GM18951 (cell line): ENCODE measurements around the gene RANBP3.
"Not testable (repeated sequence)": the region's sequence is repeated elsewhere in the genome, so short reads cannot be mapped to it uniquely, and the experiment has no call there.

Source experiments
- POLR2A ChIP-seq: IDR thresholded peaks from 4 replicates; pipeline ENCODE4 v1.6.1; 2011; ENCODE audit warnings: mild to moderate bottlenecking; ENCODE audit not compliant: insufficient read length, insufficient read depth; ENCODE audit errors: extremely low read depth
- in situ Hi-C: fragments of 300-500 bp; cut with MboI; formaldehyde crosslinking; loops from one replicate; pipeline ENCODE4 v1.12.0; 2022; ENCODE audit warnings: low sequenced_read_pairs, mixed read lengths, inconsistent platforms; ENCODE audit not compliant: unreplicated experiment

The RANBP3 gene

GRCh38 chr19:5977785-5978605, at the start of gene RANBP3:
Gene RANBP3 (minus strand): TSS chr19:5978140. CDS start chr19:5978082, 58 bp downstream.
- in situ Hi-C loops, result no loop called here
- TF ChIP-seq POLR2A, result peak; percentile 85

- in situ Hi-C loops, result no loop called here
Measured at GRCh38 chr19:6026390-6027227, 48.7 kb upstream of the RANBP3 start.

DNA sequence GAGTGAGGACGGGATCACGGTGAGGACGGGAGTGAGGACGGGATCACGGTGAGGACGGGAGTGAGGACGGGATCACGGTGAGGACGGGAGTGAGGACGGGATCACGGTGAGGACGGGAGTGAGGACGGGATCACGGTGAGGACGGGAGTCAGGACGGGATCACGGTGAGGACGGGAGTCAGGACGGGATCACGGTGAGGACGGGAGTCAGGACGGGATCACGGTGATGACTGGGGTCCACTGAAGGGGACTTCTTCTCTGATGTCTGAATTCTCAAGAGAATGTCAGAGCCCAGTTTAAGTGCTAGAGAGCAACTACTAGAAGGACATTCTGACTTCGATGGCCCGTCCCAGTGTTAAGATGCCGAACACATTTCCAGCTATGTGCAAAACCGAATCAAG, 46.8 kb upstream of the RANBP3 start:
- in situ Hi-C loops, result not testable (repeated sequence)

More at GRCh38 chr19:6026390-6027227, 48.7 kb upstream of the RANBP3 start:
- TF ChIP-seq POLR2A, result no peak

DNA sequence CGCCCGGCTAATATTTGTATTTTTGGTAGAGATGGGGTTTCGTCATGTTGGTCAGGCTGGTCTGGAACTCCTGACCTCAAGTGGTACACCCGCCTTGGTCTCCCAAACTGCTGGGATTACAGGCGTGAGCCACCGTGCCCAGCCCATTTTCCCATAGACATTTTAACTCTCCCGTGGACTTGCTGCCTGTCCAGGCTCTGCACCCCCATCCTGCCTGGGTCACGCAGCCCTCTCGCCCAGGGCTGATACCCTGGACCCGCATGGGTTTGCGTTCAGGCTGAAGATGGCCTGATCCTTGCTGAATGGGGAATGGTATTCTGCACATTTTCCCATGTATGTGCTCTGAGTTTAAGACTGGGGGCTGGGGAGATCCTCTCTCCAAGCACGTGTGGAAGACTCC, 46.0 kb upstream of the RANBP3 start:
- no peak for TF ChIP-seq POLR2A

DNA sequence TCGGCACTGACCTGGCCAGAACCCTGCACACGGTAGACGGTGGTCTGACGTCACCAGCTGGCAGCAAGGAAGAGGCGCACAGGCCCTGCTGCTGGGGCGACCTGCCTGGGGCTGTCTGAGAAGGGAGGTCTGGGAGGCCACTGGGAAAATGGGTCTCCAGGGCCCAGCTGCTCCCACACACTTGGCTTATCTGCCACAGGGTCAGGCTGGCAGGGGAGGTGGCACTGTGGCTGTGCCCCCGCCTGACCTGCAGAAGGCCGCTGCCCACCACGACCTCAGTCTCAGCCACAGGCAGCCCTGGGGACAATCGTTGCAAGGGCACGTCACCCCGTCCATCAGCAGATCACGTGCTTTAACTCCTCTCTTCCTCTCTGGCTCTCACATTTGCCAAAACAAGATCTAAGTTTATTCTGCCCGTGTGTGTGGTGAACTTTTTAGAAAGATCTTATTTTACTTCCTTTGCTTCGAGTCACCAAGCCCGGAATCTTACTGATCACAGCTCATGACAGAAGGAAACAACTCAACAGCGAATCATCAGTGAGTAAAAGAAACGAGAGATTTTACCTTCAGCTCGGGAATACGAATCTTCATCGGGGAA, 45.2 kb upstream of the RANBP3 start:
- no peak for TF ChIP-seq POLR2A
- in situ Hi-C loops, result no loop called here

More for the DNA sequence above, 46.0 kb upstream of the RANBP3 start:
- in situ Hi-C loops, result no loop called here

DNA sequence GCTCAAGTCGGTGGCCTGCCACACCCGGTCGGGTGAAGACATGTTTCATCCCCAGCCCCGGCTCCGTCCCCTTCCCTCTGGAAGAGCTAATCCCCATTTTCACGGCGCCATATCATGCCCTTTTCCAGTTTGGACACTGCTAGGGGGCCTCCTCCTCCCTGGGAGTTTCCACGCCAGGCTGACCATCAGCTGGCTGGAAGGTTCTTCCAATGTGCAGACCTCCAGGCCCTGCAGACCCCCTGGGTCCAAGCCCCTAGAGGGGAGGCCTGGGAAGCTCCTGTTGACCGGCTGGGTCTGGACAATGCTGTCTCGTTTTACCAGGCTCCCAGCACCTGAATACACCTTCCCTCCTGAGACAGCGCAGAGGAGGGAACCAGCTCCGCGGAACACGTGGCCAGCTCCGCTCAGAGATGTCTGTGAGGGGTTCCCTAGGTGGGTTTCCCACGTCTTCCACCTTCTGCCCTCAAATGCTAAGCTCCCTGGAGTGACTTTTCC, 44.7 kb upstream of the RANBP3 start:
- no peak for TF ChIP-seq POLR2A
- in situ Hi-C loops, result no loop called here

- in situ Hi-C loops, result no loop called here
- TF ChIP-seq POLR2A, result no peak
Measured at GRCh38 chr19:6021878-6022569, 44.1 kb upstream of the RANBP3 start.

DNA sequence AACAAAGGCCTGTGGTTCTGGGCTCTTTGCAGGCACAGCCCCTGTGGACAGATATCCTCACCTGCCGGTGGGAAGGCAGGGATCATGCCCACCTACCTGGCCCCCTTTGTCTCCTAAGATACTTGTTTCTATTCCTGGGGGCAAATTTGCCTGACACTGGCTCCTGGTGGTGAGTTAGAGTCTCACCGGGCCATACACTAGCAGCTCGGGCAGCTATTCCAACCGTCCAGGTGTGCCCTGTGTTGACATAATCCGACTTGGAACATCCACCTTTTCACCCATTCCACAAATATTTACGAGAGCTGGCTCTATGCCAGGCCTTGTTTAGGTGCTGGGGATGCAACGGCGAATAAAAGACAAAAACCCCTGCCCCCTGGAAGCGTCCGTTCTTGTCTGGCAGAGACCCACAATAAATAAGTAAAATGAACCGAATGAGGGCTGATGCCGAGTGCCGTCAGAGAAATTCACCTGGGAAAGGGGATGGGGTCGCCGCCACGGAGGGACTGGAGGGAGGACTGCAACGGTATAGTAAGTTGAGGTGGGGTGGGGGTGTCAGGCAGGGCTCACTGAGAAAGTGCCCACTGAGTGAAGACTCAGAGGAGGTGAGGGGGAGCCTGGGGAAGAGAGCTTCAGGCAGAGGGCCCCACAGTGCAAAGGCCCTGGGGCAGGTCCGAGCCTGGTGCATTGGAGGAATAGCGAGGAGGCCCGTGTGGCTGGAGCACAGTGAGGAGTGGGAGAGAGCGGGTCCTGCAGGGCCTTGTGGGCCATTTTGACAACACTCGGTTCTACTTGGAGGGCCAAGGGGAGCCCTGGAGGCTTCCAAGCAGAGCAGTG, 43.2 kb upstream of the RANBP3 start:
- in situ Hi-C loops, result no loop called here
- no peak for TF ChIP-seq POLR2A

GRCh38 chr19:6020166-6020882, 42.4 kb upstream of the RANBP3 start:
- no peak for TF ChIP-seq POLR2A
- in situ Hi-C loops, result no loop called here

GRCh38 chr19:6018786-6019185, 40.8 kb upstream of the RANBP3 start:
- no peak for TF ChIP-seq POLR2A
- in situ Hi-C loops, result no loop called here

- in situ Hi-C loops, result no loop called here
- TF ChIP-seq POLR2A, result no peak
Measured at GRCh38 chr19:6017576-6017975, 39.6 kb upstream of the RANBP3 start.
